HG02798 (cell line): ENCODE measurements around the gene FAM25C.
"Not testable (repeated sequence)": the region's sequence is repeated elsewhere in the genome, so short reads cannot be mapped to it uniquely, and the experiment has no call there.

Source experiments
- ATAC-seq: cut with Tn5 transposase; IDR thresholded peaks from one replicate; pipeline ENCODE4 v1.9.1; 2021; ENCODE audit warnings: mild to moderate bottlenecking; ENCODE audit not compliant: unreplicated experiment, poor library complexity

Gene FAM25C

GRCh38 chr10:47999691-48000090, at the start of gene FAM25C:
FAM25C (minus strand) TSS chr10:47999791; CDS start chr10:47999765, 26 bp downstream.
- not testable (repeated sequence) for ATAC-seq

DNA sequence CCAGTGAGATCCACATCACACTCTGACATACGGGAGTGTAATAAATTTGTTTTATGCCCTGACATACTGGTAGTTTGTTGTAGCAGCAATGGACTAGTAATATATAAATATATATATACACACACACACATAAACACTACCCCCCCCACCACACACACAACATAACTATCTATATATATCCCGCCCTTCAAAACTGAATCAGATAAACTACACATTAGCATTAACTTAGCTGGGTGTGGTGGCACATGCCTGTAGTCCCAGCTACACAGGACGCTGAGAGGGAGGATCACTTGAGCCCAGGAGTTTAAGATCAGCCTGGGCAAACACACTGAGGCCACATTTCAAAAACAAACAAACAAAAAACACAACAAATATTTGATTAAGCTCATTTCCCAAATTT, 45.0 kb upstream of the FAM25C start:
- not testable (repeated sequence) for ATAC-seq

- not testable (repeated sequence) for ATAC-seq
These were observed 31.8 kb upstream of the FAM25C start for GRCh38 chr10:48031390-48031789.

GRCh38 chr10:48002306-48002705, 2.7 kb upstream of the FAM25C start:
- not testable (repeated sequence) for ATAC-seq

GRCh38 chr10:47994045-47994444, 5.5 kb downstream of the FAM25C start:
- not testable (repeated sequence) for ATAC-seq

- not testable (repeated sequence) for ATAC-seq
These were observed 7.0 kb downstream of the FAM25C start for GRCh38 chr10:47992560-47992959.

DNA sequence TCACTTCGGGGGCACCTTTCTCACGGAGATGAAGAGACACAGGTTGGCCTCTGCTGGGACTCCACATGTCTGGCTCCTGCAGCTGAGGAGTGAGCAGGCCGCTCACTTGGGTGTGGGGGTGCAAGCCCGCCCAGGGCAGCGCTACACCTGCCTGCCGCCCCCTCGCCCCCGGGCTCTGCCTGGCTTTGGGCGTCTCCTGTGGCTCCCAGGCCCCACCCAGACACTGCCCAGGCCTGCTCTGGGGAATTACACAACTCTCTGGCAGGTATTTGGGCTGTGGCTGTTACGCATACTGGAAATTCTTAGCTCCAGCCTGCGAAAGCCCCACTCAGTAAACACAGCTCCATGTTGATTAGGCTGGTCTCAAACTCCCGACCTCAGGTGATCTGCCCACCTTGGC, 7.9 kb downstream of the FAM25C start:
- not testable (repeated sequence) for ATAC-seq

DNA sequence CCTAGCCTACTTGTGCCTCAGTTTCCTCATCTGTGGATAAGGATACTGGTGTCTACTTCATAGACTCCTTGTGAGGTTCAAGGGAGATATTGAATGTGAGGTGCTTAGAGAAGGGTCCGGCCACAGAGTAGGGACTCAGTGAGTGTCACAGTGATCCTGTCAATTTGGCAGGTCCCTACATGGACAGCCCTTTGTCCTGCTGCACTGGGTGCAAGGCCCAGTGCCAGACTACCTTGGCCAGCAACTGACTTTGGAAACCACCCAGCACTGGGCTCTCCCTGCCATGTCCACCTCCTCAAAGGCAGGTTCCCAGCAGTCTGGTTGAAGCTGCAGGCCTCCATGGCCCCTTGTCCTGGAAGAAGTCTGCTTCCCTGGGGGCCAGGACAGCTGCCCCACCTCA, 9.5 kb downstream of the FAM25C start:
- ATAC-seq = not testable (repeated sequence)

DNA sequence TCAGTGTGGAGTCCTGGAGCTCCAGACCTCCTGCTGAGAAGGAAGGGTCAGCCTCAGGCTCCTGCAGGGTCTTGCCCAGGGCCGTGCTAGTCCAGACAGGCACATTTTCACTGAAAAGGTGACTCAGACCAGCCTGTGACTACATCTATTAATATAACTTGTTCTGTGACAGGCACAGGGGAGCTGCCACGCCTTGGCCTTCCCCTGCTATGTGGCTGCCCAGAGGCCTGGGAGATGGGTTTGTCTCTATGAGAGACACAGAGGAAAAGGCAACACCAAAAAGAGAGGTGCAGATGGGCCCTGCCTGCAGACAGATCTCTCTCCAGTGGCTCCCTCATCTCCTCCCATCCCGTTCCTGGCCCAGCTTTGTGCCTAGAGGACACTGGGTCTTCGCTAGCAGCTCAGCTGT, 10.0 kb downstream of the FAM25C start:
- ATAC-seq = not testable (repeated sequence)

GRCh38 chr10:47988718-47989541, 10.7 kb downstream of the FAM25C start:
- ATAC-seq = not testable (repeated sequence)

DNA sequence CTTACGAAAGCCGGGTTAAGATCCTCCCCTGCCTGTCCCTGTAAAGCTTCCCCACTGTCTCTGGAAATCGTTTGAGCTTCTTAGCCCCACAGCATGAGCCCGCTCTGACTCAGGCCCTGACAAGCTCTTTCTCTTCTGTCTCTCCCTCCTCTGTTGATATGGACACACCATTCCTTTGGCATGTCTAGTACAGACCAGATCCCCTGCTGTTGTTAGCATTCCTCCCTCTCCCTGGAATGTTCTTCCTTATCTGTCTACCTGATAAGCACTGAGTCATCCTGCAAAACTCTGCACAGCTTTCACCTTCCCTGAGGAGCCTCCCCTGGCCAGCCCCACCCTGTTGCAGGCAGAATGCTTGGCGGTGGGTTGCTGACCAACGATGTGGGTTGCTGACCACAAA, 11.6 kb downstream of the FAM25C start:
- not testable (repeated sequence) for ATAC-seq

DNA sequence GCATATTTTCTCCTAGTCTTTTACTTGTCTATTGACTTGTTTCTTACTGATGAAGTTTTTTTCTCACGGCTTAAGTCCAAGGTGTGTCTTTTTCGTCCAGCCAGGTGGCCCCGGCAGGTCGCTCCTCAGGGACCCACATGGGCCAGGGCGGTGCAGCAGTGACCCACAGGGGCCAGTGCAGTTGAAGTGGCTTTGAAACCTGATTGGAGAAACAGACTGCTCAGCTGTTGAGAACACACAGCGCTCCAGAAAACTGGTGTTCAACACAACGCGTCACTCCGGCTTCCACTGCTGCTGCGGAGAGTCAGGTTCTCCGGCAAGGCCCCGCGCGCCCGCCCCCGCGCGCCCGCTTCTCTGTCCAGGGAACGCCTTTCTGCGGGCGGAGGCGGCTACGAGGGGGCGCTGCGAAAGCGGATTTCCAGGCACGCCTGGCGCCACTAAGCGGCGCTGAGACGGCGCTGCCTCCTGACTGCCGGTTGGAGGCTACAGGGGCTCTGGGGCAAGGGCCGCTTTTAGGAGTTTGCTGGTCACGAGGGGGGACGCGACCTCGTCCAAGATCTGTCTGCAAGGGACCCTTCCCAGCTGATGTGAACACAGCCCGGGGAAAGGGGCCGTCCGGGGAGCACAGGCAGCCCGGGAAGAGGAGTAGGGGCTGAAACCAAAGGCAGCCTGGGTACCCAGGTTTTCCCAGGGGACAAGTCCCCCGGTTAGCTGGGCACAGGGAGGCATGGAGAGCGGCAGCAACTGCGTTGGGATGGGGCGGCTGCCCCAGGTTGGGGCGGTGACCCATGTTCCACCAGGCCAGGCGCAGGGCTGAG, 13.0 kb downstream of the FAM25C start:
- not testable (repeated sequence) for ATAC-seq

DNA sequence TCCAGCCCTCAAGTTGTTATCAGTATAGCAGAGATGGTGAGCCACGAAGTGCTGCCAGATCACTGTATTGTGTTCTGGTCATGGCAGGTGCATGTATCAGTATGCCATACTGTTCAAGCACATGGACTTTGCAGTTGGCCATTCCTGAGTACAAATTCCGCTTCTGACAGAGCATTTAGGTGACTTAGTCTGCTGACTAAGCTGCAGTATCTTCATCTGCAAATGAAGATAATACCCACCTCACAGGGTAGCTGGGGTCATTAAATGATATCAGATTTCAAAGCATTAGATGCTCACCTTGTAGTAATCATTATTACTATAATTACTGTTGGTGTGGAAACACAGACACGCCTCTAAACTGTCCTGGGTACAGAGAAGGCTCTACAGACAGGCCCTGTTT, 24.2 kb downstream of the FAM25C start:
- not testable (repeated sequence) for ATAC-seq

GRCh38 chr10:47973131-47973530, 26.5 kb downstream of the FAM25C start:
- not testable (repeated sequence) for ATAC-seq

- not testable (repeated sequence) for ATAC-seq
These were observed 27.5 kb downstream of the FAM25C start for GRCh38 chr10:47972077-47972476.

DNA sequence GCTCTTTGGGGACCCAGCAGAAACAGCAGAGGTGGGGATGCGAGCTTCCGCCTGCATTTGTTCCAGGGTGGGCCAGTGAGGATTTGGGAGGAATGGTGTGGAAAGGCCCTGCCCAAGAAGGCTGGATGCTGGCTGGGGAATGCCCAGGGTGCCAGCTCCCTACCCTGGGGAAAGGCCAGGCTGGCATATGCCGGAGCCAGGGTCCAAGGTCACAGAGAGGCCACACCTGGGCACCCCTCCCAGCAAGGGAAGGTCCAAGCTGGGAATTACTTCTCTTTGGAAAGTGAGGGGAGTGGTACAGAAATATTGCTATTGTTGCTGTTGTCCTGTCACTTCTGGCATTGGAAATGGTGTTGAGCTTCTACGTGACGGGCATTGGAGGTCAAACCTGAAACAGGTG, 28.0 kb downstream of the FAM25C start:
- ATAC-seq = not testable (repeated sequence)

DNA sequence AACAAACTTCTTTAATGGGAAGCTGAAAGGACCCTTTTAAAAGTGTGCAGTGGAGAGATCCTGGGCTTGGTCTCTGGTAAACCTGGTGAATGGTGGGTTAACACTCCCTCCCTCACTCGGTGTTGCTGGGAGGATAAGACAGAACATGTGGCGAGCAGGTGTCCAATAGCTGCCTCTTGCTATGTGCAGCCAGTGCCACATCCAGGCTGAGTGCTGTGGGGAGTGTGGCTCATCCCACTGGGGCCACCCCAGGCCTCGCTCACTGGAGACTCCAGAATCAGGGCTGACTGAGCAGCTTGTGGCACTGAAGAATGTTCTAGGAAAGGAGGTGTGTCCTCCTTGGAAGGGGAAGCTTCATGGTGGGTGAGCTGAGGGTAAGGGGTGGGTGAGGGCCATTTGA, 29.5 kb downstream of the FAM25C start:
- not testable (repeated sequence) for ATAC-seq

DNA sequence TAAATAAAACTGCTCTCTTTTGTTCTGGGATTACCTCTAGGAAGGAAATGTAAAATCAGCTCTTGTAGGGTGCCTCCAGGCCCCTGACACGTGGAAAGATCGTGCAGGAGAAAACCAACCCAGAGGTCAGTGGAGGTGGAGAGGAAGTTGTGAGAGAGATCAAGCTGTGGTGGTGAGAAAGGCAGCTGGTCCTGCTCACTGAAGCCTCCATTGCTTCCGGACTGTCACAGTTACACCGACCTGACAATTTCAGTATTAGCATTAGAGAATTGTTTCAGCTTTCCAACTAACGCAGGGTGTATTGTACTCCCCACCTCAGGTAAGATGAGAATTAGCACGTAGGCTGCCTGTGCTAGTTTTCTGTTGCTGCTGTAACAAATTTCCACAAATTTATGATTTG, 30.6 kb downstream of the FAM25C start:
- peak; percentile 86 for ATAC-seq

- ATAC-seq = not testable (repeated sequence)
These were observed 35.1 kb downstream of the FAM25C start for GRCh38 chr10:47964280-47965063.

DNA sequence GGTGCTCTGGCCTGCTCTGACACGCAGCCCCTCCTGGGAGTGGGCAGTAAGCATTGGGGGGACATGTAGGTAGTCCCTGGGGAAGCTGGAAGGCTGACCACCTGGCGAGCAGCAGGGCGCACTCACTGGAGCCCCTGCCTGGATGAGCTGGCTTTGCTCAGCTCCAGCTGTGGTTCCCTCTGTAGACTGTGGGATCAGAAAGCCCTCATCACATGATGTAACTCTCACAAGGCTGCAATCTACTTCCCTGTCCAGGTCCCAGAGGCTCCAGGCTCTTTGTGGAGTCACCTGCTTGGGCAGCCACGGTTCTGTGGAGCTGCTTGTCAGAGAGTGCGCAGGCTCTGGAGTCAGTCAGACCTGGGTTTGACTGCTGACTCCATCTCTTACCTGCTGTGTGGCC, 36.8 kb downstream of the FAM25C start:
- not testable (repeated sequence) for ATAC-seq
